T-helper 1 cell (primary cell): ENCODE measurements around the gene DEFB113.
"Not testable (repeated sequence)": the region's sequence is repeated elsewhere in the genome, so short reads cannot be mapped to it uniquely, and the experiment has no call there.

Experiments used
- DNase-seq, 5 donors: peaks; one replicate each; pipeline ENCODE4 v3.0.0-alpha.2; 2012 to 2020
- total RNA-seq, 4 donors: gene quantifications; one replicate each; lab custom pipeline; 2026; lab: John Stamatoyannopoulos, UW

DEFB113 gene
- 0 reads per million in 4 donors for total RNA-seq

GRCh38 chr6:49969605-49970004 lies at the start of gene DEFB113:
Gene DEFB113 (minus strand): TSS chr6:49969625. CDS start chr6:49969625, 0 bp downstream.
- no peak for DNase-seq

DNA sequence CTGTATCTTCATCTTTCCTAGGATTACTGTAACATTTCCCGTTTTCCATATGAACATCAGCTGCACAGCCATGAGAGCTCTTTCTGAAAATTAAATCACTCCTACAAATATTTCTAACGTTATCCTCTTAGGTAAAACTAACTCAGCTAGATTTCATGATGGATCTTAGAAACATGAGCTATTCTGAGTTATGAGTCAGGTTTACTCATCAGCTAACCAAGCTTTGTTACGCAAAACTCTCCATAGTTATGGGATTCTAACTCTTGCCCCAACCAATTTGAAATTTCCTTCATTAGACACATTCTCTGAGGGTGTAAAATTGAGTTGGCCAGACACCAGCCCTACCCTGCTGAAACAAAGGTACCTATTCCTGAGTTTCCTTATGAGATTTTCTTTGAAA lies 38.4 kb upstream of the DEFB113 start:
- no peak for DNase-seq

- no peak for DNase-seq
Observed at GRCh38 chr6:50003139-50003538, 33.7 kb upstream of the DEFB113 start.

GRCh38 chr6:49995278-49995677 lies 25.9 kb upstream of the DEFB113 start:
- no peak for DNase-seq

- DNase-seq, result no peak
Observed at GRCh38 chr6:49988900-49989299, 19.5 kb upstream of the DEFB113 start.

GRCh38 chr6:49987749-49988148 lies 18.3 kb upstream of the DEFB113 start:
- no peak for DNase-seq

- DNase-seq, result no peak
Observed at GRCh38 chr6:49986551-49986950, 17.1 kb upstream of the DEFB113 start.

DNA sequence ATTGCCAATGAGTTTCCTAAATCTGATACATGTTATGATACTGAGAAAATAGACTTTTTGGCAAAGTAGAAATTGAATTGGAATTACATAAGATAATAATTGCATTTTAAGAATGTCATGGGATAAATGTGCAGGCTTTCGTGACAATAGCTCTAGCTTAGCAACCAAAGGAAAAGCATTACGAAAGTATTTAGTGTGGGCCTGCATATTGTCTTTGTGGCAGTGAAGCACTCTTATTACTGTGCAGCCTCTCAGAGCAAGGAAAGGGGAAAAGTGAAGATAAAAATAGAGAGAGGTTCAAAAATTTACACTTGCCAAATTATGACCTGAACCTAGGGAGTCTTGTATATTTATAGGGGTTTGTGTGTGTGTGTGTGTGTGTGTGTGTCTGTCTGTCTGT lies 12.6 kb upstream of the DEFB113 start:
- no peak for DNase-seq

DNA sequence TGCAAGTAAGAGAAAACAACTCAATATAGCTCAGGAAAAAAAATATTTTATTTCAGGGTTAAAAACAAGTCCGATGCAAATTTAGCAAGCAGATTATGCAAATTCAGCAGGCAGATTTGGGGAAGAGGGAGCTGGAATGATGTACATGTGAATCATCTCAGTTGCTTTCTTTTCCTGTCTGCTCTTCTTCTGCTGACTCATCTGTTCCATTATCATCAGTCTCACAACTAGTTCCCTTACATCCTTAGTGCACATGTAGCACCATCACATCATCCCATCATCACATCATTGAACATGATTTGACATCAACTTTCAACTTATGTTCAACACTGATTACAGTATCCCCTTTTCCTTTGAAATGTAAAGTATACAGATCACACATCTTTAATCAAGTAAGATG lies 11.5 kb upstream of the DEFB113 start:
- DNase-seq, result no peak

DNA sequence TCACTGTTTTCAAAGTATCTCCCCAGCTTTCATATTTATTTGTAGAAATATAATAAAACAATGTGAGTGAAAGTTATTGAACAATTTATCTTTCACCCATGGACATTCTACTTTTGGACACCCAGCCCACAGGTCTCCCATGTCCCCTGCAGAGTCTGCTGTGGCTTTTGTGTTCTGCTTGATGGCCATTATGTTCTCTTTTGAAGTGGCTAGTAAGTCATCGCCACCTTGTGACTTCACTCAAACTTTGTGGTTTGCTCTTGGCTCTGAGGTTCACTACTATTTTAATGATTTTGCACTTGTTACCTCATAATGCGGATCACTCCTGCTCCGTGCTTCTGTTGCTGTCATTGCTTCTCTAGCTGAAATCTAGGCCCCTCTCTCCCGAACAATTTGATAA lies 10.2 kb upstream of the DEFB113 start:
- DNase-seq, result no peak

GRCh38 chr6:49978332-49979226 lies 9.2 kb upstream of the DEFB113 start:
- no peak for DNase-seq

- DNase-seq, result no peak
Observed at GRCh38 chr6:49966823-49967222, 2.6 kb downstream of the DEFB113 start.

DNA sequence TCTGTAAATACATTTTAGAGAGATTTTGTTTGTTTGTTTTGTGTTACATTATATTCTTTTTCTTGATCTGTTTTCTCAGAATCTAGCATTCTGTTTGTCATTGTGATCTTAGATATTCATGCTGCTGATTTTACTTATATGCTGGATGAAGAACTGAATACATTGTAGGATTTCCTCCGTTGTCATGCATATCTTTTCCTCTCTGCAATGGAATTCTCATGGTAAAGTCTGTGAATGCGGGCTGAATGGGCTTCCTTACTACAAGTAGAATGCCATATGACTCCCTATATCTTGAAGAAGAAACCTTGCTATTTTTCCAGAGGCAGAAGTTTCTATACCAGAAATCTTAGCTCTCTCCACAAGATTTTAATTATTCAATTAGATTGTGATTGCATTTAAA lies 3.1 kb downstream of the DEFB113 start:
- DNase-seq, result no peak

DNA sequence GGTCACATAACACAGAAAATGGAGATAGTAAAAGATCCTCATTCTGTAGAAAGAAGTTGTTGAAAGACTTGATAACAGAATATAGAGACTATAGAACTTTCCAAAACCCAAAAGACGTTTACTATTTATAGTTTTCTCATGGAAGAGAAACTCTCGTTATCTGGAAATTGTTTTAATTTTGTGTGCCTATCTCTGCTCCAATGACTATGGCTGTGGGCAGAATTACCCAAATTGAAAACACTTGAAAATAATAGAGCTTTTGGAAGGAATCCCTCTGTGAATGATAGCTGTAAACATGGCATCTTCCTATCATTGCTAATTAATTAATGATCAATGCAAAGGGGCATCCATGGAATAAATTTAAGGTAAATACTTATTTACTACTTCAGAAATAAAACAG lies 5.4 kb downstream of the DEFB113 start, which contains the start of gene DEFB114:
Gene DEFB114, minus strand, starts transcription at position 101 of the 400 bp plus-strand sequence. Its CDS starts 59 bp downstream, at position 42.
- no peak for DNase-seq

- DNase-seq, result no peak
Observed at GRCh38 chr6:49958180-49958579, 11.2 kb downstream of the DEFB113 start.

- DNase-seq, result no peak
Observed at GRCh38 chr6:49955847-49956246, 13.6 kb downstream of the DEFB113 start.

DNA sequence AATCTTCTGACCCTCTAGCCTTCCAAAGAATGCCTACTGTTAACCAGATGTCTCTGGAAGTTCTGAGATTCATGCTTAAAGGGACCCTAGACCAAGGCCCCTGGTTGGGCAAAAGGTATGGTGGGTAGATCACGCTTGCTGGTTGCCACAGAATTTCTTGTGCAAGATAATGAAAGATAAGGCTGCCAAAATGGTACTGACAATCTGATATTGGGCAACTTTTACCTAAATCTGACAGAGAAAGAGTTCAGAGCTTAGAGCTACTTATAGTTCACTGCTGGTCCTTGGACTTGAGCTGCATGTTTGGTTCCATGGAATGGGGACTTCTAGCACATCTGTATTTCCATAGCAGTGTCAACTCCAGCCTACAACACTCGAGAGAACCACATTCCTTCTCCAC lies 17.5 kb downstream of the DEFB113 start:
- DNase-seq, result no peak

GRCh38 chr6:49950415-49950751 lies 19.0 kb downstream of the DEFB113 start:
- DNase-seq, result no peak

DNA sequence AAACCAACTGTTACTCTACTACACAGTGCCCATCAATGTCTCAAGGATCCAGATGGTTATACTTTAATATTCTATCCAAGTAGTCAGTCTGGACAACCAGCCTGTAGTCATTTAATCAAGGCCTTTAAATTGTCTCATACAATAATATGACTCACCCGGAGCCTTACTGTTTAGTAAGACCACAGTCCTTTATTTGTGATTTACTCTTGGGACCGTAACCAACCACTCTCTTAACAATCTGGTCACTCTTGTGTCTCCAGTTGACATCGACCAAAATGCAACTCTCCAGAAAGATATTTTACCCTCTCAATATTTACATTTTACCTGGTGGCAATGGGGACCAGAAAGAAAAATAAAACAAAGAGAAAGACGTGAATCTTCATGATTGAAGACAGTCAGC lies 20.4 kb downstream of the DEFB113 start:
- no peak for DNase-seq

DNA sequence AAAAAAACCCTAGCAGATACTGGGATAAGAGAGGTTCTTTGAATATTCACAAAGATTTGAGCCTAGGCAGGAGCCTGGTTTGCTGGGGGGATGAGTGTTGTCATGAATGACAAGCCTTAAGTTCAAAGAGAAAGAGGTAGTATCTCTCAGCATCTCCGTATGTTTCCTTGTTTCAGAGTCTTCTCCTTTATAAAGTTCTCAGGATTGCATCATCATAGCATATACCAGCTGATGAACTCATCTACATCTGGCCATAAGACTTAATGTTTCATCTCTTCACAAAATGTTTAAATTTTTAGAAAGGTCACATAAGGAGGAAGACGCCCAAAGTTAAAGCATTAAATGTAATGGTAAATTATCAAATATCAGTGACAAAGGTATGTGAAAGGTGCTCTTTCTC lies 22.6 kb downstream of the DEFB113 start:
- DNase-seq, result no peak

DNA sequence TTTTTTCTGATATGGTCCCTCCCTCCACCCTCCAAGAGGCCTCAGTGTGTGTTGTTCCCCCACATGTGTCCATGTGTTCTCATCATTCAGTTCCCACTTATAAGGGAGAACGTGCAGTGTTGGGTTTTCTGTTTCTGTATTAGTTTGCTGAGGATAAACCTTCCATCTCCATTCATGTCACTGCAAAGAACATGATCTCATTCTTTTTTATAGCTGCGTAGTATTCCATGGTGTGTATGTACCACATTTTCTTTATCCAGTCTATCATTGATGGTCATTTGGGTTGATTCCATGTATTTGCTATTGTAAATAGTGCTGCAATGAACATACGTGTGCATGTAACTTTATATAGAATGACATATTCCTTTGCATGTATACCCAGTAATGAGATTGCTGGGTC lies 25.4 kb downstream of the DEFB113 start:
- DNase-seq, result not testable (repeated sequence)

GRCh38 chr6:49939993-49940498 lies 29.4 kb downstream of the DEFB113 start:
- DNase-seq, result no peak

DNA sequence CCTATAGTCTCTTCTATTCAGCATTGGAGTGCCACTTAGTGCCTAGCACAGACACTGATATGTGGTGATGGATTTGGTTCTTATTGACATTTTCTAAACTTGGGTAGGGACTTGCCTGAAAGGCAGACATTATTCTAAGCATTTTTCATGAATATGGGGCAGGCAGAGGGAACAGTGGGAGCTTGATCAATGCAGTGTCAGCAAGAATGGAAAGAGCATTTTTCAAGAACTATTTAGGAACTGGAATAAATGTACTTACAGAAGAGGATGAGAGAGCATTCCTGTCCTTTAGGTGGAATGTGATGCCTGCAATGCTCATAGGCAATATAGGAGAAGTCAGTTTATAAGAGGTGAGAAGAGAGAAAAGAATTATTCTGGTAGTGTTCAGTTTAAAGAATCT lies 31.6 kb downstream of the DEFB113 start:
- DNase-seq, result no peak

GRCh38 chr6:49937017-49937416 lies 32.4 kb downstream of the DEFB113 start:
- DNase-seq, result no peak

GRCh38 chr6:49935387-49935786 lies 34.0 kb downstream of the DEFB113 start:
- DNase-seq, result no peak
